Measurements from ENCODE around the gene IKZF2.
A peak's percentile ranks its signal among the peaks of the same experiment; 100 is the strongest.

IKZF2 gene

DNA sequence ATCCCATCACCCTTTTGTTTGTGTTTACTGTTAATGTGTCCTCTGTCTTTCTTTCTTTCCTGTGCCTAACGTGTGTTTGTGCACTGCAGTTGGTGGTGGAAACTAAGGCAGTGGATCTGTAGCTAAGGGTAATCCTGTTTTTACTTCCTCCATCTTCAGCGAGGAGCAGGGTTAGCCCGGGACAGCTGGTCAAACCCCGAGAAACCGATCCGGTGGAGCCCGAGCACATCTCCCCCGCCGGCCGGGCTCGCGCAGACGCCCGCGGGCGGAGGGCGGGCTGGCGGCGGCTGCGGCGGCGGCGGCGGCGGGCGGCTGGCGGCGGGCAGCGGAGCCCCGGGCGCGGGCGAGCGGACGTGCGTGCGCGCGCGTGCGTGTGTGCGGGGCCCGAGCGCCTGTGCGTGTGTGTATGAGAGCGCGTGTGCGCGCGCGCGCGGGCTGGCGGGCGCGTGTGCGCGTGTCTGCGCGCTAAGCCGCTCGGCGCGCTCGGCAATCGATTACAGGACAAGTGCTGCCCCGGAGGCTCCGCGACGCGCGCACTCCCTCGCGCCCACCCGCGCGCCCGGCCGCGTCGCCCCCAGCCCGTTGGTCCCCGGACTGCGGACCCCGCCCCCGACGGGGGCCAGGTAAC, at the start of gene IKZF2:
IKZF2 (minus strand) TSS at position 176 of the 628 bp plus-strand sequence. CDS start 2,983 bp downstream, outside the sequence.
- DNase-seq, result peak; percentile 55

DNA sequence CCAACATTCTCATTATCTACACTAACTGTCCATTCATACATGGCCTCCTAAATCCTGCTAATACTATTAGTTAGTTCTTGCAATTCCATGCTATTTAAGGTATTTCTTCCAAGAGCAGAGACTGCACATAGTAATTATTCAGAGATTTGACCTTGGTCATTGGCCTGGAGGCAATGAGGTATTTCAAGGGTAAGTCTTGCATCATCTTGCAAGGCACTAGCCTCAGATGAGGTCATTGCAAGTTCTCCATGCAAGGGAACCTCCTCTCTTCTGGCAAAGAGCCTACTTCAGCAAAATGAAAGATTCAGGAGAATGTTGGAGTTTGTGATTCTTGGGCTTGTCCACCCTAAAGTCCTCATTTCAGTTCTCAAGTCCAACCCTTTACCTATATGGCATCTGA, 48.5 kb upstream of the IKZF2 start:
- no peak for DNase-seq

DNA sequence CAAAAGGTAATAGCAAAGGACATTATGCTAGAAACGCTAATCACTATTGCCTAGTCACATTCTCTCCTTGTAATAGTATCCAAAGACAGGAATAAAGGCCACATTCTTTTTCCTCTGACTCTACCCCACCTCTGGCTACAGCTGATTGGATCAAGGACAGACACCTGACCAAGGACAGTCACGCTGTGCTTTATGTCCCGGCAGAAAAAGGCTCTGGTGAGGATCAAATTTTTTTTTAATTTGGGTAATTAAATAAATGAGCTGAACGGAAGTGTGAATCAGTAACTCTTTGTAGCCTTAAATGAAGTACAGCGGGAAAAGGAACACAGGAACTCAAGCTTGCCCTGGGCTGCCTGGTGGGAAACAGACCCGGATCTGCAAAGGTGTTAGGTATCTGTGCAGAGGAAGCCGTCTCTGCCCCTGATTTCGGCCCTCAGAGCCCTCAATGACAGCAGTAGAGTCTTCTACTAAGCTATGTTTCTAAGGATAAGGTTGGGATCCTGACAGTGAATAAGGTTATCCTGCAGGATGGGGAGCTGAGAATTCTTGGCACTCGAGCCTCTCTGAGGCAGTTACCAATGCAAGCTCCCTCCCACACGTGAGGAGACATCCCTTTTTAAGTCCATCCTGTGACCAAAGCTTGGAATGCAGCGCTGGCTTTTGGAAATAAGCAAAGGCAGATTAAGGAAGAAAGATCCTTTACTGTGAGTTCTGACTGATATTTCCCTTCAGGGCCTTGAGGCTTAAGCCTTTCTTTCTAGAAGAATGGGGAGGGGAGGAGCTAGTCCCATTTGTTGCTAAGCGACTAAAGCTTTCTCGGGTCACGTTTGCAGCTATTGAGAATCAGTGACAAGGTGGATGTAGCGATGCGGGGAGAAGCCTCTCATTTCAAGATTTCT, 37.8 kb upstream of the IKZF2 start:
- no peak for DNase-seq

DNA sequence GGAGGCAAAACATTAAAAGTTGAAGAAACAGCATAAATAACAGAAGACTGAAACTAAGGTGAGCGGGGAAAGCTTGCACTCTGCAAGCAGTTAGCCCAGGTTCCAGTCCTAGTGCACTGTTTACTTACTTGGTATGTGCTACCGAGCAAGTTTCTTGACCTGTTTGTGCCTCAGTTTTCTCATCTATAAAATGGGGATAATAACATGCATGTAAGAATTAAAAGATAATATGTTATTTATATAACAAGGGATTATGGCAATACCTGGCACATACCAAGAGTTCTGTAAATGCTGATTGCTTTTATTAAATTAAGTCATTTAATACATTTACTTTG, 37.1 kb upstream of the IKZF2 start:
- no peak for DNase-seq

DNA sequence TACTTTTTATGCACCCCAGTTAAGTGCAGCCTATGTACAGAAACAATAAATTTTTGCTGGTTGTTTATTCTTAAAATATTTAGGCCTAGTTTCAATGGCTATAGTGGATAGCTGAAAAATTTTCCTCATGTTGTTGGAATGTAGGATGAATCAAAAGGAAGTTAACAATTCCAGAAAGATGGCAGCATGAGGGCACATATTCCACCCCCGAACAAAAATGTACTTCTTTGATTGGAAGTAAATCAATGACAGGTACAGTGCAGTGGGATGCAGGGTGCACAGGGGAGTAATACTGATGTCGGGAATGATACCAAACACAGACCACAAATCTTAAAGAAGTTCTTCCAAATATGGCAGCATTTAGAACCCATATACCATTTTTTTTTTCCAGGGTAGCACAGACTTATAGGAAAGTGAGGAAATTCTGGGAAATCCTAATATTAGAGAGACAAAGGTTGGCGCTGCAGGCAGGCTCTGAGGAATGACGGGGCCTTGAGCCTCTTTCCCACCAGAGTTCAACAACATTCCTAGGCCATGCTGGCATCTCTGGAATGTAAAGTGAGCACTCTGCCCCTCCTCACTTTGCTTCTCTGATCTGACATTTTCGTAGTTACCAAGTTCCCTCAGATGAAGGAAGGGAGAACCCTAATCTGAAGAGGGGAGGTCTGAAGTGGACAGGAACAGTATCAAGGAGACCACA, 36.6 kb upstream of the IKZF2 start:
- no peak for DNase-seq

DNA sequence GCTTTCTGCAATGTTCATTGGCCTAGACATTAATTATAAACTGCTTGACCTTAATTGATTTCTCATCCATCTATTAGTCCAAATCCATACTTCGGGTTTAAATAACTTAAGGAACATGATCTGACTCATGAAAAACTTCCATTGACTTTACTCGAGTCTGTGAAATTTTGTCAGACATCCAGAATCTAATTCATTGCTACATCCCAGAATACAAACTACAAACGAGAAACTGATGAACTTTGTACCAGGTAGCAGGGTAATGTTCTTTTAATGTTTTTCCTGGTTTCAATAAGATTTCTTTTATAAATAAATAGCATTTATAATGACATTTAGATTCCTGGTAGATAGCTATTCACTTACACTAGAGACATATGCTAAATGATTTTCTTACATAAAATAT, 36.0 kb upstream of the IKZF2 start:
- no peak for DNase-seq

DNA sequence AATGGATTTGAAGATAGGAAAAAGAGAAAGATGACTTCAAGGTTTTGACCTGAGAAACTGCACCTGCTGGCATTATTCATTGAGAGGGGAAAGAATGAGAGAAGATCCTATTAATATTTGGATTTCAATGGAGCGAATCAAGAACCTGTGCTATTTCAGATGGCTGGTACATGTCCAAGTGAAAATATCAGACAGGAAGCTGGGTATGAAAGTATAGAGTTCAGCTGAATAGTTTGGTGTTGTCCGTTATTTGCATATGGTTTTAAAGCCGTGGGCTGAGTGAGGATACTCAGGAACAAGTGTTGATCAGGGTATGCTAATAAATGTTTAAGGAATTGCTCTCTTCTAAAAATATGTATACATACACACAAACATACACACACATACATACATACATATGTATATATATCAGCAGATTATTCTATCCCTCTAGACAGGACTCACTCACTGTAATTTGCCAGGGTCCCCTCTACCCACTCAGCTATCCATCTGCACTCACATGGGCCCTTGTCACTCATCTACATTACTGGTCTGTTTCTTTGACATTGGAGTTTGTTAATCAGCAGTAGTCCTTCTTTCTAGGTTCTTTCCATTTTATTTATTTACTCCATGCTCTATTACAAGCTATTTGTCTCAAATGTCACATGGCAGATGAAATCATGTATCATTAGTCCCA, 33.9 kb upstream of the IKZF2 start:
- no peak for DNase-seq

DNA sequence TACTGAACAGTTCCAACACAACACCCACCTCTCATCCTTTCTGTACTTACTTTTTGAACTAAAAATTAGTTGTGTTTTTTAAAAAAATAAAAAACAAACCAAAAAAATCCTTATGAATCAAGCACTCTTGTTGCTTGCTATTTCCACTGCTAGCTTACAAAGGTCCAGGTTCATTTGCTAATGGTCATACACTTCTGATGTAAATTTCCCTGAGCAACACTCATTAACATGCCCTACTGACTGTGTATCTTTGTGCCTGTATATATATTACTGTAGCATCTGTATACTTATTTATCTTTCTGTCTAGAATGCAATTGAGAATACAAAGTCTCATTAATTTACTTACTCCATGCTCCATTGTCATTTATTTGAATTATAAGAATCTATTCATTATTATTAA, 30.3 kb upstream of the IKZF2 start:
- no peak for DNase-seq

DNA sequence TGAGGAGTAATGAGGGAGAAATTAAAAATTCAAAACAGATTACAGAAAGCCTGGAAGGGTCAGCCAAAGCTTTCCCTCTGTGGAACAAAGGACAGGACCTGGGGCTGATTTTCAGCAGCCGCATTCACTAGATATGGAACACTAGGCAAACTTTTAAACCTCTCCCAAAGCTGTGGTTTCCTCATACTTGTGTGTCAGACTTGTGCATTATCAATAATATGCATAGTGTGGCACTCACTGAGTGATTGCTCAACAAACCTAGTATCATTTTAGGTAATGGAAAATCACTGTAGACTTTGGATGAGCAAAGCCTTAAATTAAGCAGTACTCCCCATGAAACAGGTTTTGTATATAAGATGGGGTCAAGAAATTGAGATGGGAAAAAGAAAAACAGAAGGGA, 26.3 kb upstream of the IKZF2 start:
- DNase-seq, result no peak

DNA sequence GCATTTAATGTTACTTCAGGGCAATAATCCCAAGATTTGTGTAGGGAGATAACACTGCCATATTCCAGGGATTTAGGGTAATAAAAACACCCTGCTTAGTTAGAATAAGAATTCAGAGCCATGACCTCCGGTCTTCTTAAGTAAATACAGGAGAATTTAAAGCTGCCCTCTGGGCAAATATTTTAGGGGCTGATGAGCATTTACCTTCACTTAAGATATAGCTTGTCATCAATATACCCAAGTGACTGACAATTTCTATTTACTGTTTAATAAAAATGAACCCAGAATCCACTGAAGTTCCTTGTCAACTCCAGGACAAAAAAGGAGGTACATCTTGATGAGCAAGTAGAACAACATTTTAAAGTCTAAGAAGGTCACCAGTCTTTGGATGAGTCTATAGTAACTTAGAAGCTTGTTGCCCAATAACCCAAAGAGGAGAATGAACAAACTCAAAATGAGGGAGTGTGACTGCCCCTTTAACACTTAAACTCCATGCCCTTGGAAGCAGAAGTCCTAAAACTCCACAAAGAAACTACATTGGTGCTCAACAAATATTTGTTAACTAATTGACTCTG, 24.3 kb upstream of the IKZF2 start:
- no peak for DNase-seq

DNA sequence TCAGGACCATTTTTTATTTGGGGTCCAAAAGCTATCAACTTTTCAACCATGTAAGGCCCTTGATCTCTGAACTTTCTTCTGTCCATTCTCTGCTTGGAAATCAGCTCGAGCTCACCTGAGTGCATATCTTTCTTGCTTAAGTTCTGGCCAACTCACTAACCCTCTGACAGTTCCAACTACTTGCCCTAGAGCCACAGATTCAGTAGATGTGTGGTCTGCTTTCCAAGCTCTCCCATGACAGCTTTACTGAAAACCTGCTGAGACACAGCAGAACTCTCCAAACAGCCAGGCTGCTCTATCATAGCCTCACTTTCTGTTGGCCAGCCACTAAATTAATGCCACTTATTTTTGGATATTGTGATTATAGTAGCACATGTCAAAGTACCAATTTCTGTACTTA, 21.2 kb upstream of the IKZF2 start:
- DNase-seq, result no peak

DNA sequence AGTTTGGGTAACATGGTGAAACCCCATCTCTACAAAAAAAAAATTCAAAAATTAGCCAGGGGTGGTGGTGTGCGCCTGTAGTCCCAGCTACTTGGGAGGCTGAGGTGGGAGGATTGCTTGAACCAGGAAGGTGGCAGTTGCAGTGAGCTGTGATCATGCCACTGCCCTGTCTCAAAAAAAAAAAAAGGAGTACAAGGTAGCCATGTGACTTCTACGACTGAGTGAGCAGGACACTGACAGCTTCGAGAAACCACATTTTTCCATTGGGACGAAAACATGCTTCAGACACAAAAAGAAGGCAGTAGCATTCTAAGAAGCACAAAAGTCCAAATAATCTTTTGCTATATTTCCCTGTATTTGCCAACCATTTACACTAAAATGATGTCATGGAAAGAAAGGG, 19.7 kb upstream of the IKZF2 start:
- no peak for DNase-seq

DNA sequence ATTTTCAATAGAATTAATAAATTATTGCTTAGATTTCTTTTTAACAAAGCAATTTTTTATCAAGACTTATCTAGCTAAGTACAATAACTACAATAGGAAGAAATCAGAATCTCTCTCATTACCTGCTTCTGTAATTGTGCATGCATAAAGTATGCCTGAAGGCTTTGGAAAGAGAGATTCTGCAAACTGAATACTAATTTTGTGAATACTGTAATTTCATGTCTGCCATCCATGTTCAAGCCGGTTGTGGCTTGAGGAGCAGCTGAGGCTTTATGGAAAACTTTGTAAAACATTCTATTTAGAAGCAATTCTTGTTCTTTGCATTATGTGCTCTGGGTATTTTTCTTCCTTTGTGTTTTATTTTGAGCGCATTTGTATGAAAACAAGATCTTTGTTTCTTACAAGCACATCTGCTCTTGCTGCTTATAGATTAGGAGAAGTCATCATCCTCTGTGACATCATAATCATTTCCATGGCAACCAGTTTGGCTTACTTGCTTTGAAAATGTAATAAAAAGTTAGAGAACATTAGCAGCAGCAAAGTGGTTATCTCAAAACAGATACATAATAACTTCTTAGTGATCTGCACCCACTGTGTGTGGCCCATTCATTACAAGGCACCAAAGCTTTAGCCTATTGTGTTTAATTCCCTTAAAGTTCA, 16.0 kb upstream of the IKZF2 start:
- DNase-seq, result no peak

DNA sequence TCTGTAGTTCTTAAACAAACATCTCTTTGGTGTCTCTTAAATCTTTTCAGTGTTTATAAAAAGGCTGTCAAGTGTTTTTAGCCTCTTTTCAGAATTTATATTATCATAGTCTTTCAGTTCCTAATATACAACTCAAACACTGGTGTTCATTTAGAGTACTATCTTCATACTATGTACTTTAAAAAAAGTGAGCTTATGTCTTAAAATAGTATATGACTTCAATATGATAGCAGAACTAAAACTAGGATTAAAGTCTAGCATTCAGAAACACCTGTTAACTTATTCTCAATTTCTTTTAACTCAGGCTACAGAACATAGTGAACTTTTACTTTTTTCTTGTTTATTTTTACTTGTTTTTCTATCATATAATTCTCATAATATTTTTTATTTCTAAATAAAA, 14.7 kb upstream of the IKZF2 start:
- no peak for DNase-seq

DNA sequence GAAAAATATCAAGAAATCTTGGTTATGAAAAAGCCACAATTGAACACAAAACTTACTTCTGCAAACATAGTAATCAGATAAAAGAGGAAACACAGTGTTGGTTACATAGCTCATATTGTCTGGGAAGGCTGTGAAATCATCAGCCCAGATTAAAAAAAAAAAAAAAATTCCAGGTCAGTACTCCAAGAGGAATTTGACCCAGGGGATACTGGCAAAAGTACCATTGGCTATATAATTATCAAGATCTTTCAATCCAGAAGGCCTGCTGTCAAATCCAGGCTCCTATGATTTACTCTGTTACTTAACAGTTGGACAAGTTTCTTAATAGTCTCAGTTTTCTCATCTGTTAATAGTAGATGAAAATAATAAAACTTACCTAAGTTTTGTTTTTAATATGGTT, 12.9 kb upstream of the IKZF2 start:
- no peak for DNase-seq

DNA sequence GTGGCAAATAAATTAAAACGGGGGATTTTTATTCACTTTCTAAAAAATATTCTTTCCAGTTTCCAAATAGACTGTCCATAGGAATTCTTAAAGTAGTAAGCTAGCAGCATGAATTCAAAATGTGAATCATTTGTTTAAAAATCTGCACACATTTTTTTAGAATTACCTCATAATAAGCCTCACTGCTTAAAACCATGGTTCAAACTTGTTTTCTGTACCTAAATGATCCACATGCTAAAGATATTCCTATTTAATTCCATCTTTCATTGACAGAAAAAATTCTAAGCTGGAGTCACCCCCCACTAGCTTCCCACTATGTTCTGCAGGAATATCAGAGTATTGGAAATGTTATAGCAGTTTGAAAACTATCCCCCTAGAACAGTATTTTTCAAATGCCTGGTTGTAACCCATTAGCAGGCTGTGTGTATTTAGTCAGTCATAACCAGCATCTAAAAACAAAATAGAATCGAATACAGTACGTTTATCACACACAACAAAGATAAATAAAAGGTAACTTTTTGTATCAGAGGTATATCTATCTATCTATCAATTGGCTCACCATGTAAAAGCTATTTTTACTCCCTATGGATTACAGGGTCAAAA, 11.2 kb upstream of the IKZF2 start:
- no peak for DNase-seq

DNA sequence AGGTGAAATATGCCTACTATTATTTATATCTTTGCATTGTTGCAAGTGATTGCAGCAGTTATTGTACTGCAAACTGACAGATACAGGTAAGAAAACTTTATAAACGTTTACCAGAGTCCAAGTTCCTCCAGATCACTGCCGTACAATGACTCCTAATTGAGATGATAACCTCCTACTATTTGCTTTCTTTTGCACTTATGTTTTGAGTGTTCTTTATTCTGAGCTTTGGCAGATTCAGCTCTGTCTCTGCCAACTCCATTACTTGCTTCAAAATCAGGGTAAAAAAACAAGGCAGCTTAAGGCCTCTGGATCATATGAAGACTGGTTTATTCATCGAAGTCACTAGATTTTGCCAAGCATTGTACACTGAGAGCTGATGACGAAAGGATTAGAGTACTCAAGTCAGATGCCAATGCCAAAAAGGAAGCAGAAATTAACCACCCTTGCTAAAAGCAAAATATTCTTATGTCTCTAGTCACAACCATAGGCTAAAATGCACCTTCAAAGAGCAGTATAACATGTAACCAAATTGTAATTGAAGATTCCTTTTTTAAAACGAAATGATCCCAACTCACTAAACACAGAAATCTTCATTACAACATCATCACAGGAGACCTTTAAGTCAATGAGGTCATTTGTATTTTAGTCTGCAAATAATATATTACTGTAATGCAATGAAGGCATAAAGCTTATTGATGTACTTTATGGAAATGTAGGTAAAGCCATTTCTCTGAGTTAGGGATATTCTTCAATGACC, 10.5 kb upstream of the IKZF2 start:
- DNase-seq, result no peak

DNA sequence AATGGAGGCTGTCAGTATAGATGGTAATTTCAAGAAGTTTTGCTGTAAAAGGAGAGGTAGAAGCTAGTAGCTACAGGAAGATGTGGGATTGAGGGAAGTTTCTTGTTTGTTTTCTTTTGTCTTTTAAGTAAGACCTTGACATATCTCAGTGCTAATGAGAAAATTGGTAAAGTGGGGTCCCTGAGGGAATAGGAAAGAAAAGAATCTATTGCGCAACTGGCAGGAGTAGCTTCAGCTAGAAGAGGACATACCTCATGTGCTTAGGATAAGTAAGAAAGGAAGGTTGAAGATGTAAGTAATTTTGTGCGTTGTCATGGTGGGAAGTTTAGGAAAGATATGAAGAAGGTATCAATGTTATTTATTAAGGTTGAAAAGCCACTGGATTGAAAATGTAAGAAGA, 8.4 kb upstream of the IKZF2 start:
- DNase-seq, result no peak

DNA sequence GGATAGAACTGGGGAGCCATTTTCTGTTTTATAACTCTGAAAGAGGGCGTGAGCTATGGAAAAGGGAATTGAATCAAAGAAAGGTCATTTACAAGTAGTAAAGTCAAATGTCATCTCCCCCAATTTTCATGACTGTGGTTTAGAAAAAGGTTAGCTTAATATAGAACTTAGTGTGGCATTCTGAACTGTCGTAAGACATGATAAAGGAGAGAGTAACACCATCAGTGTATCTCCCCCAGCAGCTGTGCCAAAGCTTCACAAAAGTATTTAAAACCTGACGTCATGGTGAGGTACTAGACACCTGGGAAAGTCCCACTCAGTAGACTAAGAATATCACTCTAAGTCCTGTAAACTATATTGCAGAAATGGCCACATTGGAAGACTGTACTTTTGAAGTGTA, 5.8 kb upstream of the IKZF2 start:
- DNase-seq, result no peak

DNA sequence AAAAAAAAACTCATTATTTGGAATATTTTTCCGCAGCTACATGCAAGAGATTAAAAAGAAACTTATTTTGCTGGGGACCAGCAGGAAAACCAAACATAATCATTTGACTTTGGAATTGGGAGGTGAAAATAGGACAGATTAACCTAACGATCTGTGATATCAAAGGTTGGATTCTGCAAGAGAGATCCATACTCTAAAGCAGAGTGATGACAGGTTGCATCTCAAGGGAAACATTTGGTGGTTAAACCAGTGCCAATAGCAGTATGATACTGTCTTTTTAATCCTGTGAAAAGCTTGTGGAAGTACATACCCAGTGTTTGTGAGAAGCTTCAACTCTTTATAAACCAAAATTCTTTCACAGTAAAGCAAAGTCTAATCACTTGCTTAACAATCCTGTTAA, 5.3 kb upstream of the IKZF2 start:
- no peak for DNase-seq

DNA sequence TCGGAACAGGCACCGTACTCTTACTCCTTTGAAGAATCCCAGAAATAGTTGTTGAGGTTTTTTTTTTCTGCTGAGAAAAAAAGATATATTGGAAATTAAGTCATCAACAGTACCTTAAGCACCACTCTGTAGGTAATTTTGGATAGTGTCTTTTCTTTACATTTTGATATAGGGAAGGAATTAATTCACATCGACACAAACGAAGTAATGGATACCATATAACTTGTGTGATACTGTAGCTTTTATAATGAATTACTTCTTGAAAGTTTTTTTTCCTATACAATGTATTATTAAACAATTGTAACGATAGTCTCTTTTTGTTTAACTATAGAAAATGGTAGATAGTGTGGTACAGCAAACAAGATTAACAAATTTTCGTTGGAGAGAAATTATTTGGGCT, 1.5 kb upstream of the IKZF2 start:
- DNase-seq, result no peak
